ENCODE measurements around the gene CTDSPL. TPM values are rescaled to one million over a fixed set of nuclear protein-coding genes. Genes with fewer than 3 reads are reported as not detected.

CTDSPL gene
- total and polyA plus RNA-seq, 2 of the 13 experiments (the other 11 are each of a cell fraction or from before 2014, with no cell fraction given): 26.1 to 142 TPM

DNA sequence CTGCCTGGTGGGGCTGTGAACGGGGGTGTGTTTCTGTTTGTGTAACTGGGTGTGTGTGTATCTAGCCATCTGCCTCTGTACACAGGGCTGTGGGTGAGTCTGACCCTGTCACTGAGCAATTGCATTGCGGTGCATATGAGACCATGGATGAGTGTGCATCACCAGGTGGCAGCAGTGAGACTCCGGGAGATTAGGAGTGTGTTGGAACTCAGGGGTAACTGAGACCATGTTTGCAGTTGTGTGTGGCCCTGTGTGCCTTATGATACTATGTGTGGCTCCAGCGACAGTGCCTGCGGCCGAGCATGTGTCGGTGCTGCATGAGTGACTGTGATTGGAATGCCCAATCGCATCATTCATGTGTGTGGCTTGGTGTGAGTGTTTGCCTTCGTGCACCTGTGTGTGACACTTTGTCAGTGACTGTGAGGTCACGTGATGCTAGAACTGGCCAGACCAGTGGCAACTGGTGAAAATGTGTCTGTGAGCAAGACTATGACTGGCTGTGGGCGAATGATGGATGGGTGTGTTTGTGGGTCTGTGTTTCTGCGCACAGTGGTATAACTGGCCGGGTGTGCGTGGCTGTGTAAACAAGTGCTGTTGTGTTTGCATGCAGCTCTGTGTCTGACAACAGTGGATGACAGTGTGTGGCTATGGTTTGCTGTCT lies 142.9 kb downstream of the CTDSPL start (continued):
- TF ChIP-seq CTCF (CRISPR knock-in tag; IDR thresholded peaks at IDR 0.05): peak; percentile 97
- TF ChIP-seq PAXIP1 (CRISPR knock-in tag; conservative IDR thresholded peaks at IDR 0.05): no peak; the same call in 1 of the 2 replicates
- no peak for TF ChIP-seq ATF7-NPFF (CRISPR knock-in tag; IDR thresholded peaks at IDR 0.05; ENCODE audit: low read depth)
- TF ChIP-seq, protein P1, sequence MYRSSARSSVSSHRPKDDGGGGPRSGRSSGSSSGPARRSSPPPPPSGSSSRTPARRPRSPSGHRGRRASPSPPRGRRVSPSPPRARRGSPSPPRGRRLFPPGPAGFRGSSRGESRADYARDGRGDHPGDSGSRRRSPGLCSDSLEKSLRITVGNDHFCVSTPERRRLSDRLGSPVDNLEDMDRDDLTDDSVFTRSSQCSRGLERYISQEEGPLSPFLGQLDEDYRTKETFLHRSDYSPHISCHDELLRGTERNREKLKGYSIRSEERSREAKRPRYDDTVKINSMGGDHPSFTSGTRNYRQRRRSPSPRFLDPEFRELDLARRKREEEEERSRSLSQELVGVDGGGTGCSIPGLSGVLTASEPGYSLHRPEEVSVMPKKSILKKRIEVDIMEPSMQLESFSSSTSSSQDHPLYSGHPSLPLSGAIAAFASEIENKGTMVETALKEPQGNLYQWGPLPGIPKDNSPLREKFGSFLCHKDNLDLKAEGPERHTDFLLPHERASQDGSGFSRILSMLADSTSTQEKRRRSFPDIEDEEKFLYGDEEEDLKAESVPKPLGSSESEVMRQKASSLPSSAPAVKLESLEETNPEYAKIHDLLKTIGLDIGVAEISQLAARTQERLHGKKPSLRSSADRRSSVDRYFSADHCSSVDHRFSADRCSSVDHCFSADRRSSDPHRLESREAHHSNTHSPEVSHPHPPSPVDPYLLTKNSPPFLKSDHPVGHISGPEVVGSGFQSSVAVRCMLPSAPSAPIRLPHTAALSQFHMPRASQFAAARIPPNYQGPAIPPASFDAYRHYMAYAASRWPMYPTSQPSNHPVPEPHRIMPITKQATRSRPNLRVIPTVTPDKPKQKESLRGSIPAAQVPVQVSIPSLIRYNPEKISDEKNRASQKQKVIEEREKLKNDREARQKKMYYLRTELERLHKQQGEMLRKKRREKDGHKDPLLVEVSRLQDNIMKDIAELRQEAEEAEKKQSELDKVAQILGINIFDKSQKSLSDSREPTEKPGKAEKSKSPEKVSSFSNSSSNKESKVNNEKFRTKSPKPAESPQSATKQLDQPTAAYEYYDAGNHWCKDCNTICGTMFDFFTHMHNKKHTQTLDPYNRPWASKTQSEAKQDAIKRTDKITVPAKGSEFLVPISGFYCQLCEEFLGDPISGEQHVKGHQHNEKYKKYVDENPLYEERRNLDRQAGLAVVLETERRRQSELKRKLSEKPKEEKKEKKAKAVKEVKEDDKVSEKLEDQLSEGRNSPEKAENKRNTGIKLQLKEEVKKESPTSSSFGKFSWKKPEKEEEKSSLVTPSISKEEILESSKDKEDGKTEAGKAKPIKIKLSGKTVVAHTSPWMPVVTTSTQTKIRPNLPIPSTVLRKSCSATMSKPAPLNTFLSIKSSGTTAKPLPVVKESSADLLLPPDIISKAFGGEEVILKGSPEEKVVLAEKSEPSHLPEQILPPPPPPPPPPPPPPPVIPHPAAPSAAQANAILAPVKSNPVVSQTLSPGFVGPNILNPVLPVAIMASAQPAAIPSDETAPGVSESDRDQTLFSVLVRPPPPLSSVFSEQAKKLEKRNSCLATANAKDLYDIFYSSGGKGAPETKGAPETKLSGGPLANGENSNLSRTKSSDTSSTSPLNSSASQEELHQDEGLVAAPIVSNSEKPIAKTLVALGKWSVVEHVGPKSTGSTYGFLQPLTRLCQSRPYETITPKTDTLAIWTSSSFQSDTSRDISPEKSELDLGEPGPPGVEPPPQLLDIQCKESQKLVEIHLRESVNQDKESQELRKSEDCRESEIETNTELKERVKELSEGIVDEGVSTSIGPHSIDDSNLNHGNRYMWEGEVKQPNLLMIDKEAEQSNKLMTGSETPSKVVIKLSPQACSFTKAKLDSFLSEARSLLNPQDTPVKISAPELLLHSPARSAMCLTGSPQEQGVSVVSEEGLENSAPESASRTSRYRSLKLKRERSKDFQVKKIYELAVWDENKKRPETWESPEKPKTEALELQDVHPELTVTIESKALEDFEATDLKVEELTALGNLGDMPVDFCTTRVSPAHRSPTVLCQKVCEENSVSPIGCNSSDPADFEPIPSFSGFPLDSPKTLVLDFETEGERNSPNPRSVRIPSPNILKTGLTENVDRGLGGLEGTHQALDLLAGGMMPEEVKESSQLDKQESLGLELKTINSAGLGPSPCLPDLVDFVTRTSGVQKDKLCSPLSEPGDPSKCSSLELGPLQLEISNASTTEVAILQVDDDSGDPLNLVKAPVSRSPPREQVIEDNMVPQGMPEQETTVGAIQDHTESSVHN (CRISPR knock-in tag; IDR thresholded peaks at IDR 0.05): no peak
- TF ChIP-seq ZNF230 (CRISPR knock-in tag; IDR thresholded peaks at IDR 0.05): peak; percentile 56; the same call in 1 of the 2 replicates
- no peak for TF ChIP-seq ATM (IDR thresholded peaks at IDR 0.05; ENCODE audit: borderline replicate concordance)
- TF ChIP-seq RXRB (CRISPR knock-in tag; IDR thresholded peaks at IDR 0.05; ENCODE audit: borderline replicate concordance): peak; percentile 27; the same call in 1 of the 2 replicates
- no peak; the same call in 1 of the 2 replicates for TF ChIP-seq GMEB1 (CRISPR knock-in tag; IDR thresholded peaks at IDR 0.05; ENCODE audit: borderline replicate concordance)
- no peak for TF ChIP-seq SMAD9 (CRISPR knock-in tag; IDR thresholded peaks at IDR 0.05)
- TF ChIP-seq FOXJ3 (CRISPR knock-in tag; IDR thresholded peaks at IDR 0.05; ENCODE audit: borderline replicate concordance): peak; percentile 75; the same call in 1 of the 2 replicates
- TF ChIP-seq ZNF878 (CRISPR knock-in tag; IDR thresholded peaks at IDR 0.05): no peak
- TF ChIP-seq PITX1 (CRISPR knock-in tag; IDR thresholded peaks at IDR 0.05): peak; percentile 76; the same call in 1 of the 2 replicates
- 0 out of 2 replicates have a peak, but pooled peaks have one; percentile 43 for TF ChIP-seq ZNF138 (CRISPR knock-in tag; IDR thresholded peaks at IDR 0.05; ENCODE audit: low read depth)

Data from HepG2 (cell line).